CD4-positive, alpha-beta T cell treated with Interleukin-17A for 4 hours (primary cell): ENCODE results near the gene KIFAP3.
"Not testable (repeated sequence)": the region's sequence is repeated elsewhere in the genome, so short reads cannot be mapped to it uniquely, and the experiment has no call there.

Experiments used
- DNase-seq: peaks from one replicate; pipeline ENCODE4 v3.0.0-alpha.2; 2020; ENCODE audit warnings: mixed read lengths

KIFAP3 gene

DNA sequence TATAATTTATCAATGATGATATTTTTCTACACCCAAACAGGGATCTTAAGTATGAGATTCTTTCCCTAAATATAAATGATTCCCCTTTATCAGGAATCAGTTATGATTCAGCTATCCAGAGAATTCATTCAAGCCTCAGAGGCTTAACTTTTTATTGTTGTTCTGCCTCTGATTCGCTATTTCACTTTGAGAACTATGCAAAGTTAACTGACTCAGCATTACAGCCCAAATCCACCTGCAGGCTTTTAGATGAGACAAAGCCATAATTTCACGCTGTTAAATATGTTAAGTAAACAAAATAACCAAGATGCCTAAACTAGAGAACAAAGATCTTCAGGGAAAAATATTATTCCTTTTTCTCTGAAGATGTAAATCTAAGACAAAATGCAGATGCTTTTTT, 189.3 kb downstream of the KIFAP3 start:
- DNase-seq: no peak

DNA sequence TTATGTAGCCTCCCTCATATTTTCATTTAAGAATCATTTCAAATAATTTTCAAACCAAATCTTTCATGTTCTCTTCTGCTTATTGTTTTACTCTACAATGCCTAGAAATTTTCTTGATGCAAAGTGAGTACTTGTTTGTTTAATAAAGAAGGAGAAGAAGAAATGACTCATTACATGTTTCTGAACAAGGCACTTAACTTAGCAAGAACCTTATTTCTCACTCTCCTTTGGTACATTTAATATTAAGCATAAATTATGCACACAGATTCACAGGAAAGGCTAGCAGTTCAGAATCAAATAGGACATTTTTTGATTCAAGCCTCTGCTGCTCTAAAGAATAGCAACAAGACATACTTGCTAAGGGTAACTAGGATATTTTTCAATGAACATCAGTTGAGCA, 189.9 kb downstream of the KIFAP3 start:
- DNase-seq: no peak

DNA sequence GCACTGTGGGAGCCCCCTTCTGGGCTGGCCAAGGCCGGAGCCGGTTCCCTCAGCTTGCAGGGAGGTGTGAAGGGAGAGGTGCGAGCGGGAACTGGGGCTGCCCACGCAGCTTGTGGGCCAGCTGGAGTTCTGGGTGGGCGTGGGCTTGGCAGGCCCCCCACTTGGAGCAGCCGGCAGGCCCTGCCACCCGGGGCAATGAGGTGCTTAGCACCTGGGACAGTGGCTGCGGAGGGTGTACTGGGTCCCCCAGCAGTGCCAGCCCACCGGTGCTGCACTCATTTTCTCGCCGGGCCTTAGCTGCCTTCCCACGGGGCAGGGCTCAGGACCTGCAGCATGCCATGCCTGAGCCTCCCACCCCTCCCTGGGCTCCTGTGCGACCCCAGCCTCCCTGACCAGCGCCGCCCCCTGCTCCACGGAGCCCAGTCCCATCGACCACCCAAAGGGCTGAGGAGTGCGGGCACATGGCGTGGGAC, 192.4 kb downstream of the KIFAP3 start:
- DNase-seq: no peak

DNA sequence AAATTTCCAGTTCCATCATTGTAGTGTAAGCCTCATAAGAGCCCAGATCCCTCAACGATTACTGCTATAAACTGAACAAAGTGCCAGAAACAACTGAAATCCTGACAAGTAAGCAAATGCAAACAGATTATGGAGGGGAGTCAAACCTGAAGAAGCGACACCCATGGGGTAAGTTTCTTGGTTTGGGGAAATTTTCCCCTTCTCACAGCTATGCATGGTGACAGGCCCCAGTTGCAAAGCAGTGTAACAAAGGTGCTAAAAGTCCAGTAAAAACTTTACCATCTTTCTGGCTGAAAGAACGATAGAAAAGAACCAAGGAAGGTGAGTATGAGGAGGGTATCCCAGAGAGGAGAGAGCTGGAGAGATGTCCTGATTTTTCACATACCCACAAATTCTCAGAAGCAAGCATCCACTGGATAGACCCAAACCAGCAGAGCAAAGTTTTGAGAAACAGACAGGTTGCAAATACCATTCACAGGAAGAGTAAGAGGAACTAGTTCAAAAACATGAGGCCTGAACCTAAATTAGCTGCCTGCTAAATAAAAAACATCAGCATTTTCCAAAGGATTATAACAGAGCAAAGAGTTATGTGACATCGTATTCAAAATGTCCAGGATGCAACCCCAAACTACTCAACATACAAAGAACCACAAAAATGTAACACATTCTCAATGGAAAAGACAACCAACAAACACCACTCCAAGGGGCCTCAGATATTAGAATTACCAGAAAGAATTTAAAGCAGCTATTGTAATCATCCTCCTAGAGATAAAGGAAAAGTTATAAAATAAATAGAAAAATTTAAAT, 195.3 kb downstream of the KIFAP3 start:
- no peak for DNase-seq

DNA sequence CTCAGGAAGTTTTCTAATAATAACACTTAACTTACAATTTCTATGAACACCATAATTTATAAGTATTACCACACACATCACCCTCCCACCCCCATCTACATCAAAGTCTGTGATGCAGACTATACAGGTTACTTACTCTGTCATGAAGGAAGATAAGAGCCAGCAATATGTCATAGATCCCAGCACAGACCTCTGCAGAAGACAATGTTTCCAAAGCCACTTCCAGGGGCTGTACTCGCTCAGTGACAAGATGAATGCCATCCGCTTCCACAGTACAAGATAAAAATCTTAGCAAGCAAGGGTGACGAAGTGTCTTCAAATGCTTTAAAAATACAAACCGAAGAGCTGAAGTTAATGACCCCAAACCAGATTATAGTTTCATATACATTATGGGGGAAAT, 196.0 kb downstream of the KIFAP3 start:
- DNase-seq: no peak

DNA sequence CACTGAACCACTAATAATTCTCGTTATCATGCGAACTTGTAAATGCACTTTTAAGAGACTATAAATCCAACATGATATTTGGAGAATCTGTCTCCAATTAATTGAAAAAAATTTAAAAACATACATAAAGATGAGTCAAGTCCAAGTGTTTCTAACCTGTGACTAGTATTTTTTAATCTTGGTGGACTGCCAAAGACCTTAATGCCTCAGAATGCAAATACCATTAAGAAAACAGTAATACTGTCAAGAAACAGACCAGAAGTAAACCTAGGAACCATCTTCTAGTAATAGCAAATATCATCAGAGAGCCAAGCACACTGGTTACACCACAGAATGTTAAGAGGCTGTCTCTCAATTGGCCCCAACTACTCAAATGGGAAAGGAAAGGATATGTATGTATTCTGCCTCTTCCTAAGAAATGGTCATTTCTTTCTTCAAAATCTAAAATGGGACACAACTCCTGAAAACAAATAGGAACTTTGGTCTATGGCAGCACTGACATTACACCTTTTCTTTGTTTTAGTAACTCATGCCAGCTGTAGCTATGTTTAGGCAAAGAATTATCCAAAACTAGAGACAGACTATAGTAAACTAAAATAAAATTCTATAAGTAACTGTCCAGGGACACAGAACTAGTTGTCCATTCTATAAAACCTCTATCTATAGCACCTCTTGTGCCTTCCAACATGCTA, 196.5 kb downstream of the KIFAP3 start:
- DNase-seq: no peak

DNA sequence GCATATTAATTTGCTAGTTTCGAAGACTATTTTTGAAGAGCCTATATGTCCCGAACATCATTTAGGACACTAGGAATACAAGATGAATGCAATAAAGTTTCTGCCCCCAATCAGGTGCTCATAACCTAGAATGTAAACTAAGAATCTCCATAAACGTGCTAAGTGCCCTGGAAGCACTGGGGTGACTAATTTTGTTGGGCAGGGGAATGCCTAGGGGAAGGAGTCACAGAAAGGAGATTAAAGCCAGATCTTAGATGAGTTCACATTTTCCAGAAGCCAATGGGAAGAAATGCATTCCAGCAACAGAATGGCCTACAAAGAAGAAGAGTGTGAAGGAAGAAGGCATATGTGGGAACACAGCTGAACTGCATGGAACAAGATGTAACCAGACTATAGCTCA, 200.3 kb downstream of the KIFAP3 start:
- no peak for DNase-seq

DNA sequence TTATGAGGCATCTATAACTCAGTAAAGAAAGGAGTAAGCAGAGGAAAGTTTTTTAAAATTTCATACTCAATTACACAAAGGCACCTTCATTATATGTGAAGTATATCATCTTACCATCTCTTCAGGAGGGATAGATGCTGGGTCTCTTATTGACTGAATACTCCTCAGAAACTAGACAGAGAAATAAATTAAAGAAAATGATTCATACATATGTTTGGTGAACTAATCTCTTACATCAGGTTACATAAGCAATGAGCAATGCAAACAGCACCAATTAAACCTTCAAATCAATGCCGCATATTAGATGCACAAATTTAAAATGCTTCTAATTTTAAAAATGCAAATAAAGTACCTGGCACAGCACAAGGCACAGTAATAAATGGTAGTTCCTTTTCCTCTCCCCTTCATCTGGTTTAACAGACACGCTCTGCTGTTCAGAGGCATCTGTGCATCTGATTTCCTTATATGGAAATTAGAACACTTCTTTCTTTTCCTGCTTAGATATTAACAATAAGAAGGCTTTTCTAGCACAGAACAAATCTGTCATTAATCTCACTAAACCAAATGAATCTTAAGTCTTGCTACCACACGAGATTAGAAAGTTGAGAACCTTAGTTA, 200.8 kb downstream of the KIFAP3 start:
- no peak for DNase-seq

DNA sequence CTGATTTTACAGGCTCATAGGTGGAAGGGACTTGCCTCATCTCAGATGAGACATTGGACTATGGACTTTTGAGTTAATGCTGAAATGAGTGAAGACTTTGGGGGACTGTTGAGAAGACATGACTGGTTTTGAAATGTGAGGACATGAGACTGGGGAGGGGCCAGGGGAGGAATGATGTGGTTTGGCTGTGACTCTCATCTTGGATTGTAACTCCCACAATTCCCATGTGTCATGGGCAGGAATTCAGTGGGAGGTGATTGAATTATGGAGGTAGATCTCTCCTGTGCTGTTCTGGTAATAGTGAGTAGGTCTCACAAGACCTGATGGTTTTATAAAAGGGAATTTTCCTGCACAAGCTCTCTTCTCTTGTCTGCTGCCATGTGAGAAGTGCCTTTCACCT, 201.6 kb downstream of the KIFAP3 start:
- DNase-seq: no peak

DNA sequence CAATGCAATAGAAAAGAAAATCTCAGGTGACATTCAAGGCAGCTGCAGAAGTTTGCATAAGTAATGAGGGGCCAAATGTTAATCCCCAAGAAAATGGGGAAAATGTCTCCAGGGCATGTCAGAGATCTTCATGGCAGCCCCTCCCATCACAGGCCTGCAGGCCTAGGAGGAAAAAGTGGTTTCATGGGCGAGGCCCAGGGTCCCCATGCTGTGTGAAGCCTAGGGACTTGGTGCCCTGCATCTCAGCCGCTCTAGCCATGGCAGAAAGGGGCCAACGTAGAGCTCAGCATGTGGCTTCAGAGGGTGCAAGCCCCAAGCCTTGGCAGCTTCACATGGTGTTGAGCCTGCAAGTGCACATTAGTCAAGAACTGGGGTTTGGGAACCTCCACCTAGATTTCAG, 202.5 kb downstream of the KIFAP3 start:
- DNase-seq: not testable (repeated sequence)
